Omental fat pad (tissue), 4 donors: ENCODE data around the gene EBLN1. TPM values are rescaled to one million over a fixed set of nuclear protein-coding genes. Genes with fewer than 3 reads are reported as not detected.
"Not testable (repeated sequence)": the region's sequence is repeated elsewhere in the genome, so short reads cannot be mapped to it uniquely, and the experiment has no call there.

ENCODE experiments used
- ATAC-seq: fragments of 150-250 bp; one replicate; pipeline ENCODE4 v1.9.1; 2016; ENCODE audit warnings: mild to moderate bottlenecking, moderate library complexity; ENCODE audit not compliant: low FRiP score
- DNase-seq: peaks from one replicate; pipeline ENCODE4 v3.0.0-alpha.2; 2019; ENCODE audit warnings: low spot score
- CTCF ChIP-seq, 3 donors: fragments of 450-650 bp; IDR thresholded peaks; one replicate each; pipeline ENCODE4 v1.5.1; 2016 to 2017; ENCODE audit warnings: antibody characterized with exemption in 3 of 3, mild to moderate bottlenecking in 3 of 3, moderate library complexity in 2 of 3
- total RNA-seq, 4 donors: library from RNA; depleted of rRNA; stranded (reverse); fragments of >200 nt; gene quantifications; one replicate each; pipeline ENCODE4 v1.1.0, GENCODE V29; 2016

EBLN1 gene
- total RNA-seq, 4 donors from 2014 or later, result not detected

- ATAC-seq (peak; percentile 95), DNase-seq (peak; percentile 44)
- TF ChIP-seq CTCF (IDR thresholded peaks at IDR 0.05), result no peak
These were observed 11.4 kb upstream of the EBLN1 start for GRCh38 chr10:22228943-22229801.

- no peak for ATAC-seq
- no peak for TF ChIP-seq CTCF (IDR thresholded peaks at IDR 0.05)
- DNase-seq, result no peak
These were observed 10.5 kb upstream of the EBLN1 start for GRCh38 chr10:22228167-22228938.

GRCh38 chr10:22226599-22226998, 8.8 kb upstream of the EBLN1 start:
- DNase-seq, result no peak
- no peak for ATAC-seq
- TF ChIP-seq CTCF (IDR thresholded peaks at IDR 0.05), result no peak

GRCh38 chr10:22222236-22223190, 4.7 kb upstream of the EBLN1 start:
- DNase-seq (no peak), ATAC-seq (no peak)
- TF ChIP-seq CTCF (IDR thresholded peaks at IDR 0.05), result no peak

GRCh38 chr10:22219308-22219707, 1.5 kb upstream of the EBLN1 start:
- no peak for TF ChIP-seq CTCF (IDR thresholded peaks at IDR 0.05)
- DNase-seq, result no peak
- ATAC-seq, result no peak

- no peak for TF ChIP-seq CTCF (IDR thresholded peaks at IDR 0.05)
- ATAC-seq, result no peak
- DNase-seq, result no peak
These were observed 633 bp upstream of the EBLN1 start for GRCh38 chr10:22218448-22218847.

- not testable (repeated sequence) for ATAC-seq, DNase-seq
These were observed 731 bp downstream of the EBLN1 start for GRCh38 chr10:22217084-22217483.
